Kidney epithelial cell (primary cell): ENCODE measurements around the gene MITF. TPM values are rescaled to one million over a fixed set of nuclear protein-coding genes. Genes with fewer than 3 reads are reported as not detected.

ENCODE experiments used
- DNase-seq: peaks from one replicate; pipeline ENCODE4 v3.0.0-alpha.2; 2010; ENCODE audit warnings: low read depth
- H3K27me3 ChIP-seq: 2 replicates; pipeline ENCODE4 v1.6.0; 2011; ENCODE audit warnings: low read length; ENCODE audit not compliant: control insufficient read depth, insufficient read depth
- H3K36me3 ChIP-seq: 2 replicates; pipeline ENCODE4 v1.5.1; 2011; ENCODE audit warnings: low read length; ENCODE audit not compliant: control insufficient read depth, insufficient read depth
- H3K4me3 ChIP-seq: 2 replicates; pipeline ENCODE4 v1.5.1; 2011; ENCODE audit warnings: low read depth, mild to moderate bottlenecking, control low read depth, low read length
- total RNA-seq: library from RNA; depleted of rRNA; stranded (reverse); fragments of >200 nt; gene quantifications from 2 replicates; pipeline ENCODE4 v1.2.3, GENCODE V29; 2015
- TF ChIP-seq, protein P1 (sequence below): IDR thresholded peaks from 2 replicates; pipeline ENCODE4 v1.5.1; 2011; ENCODE audit warnings: mild to moderate bottlenecking, moderate library complexity, low read length, control low read depth, inconsistent platforms; ENCODE audit not compliant: insufficient read depth, poor library complexity, severe bottlenecking

Gene MITF
- total RNA-seq, 1 donor from 2014 or later, result 5.8 TPM

DNA sequence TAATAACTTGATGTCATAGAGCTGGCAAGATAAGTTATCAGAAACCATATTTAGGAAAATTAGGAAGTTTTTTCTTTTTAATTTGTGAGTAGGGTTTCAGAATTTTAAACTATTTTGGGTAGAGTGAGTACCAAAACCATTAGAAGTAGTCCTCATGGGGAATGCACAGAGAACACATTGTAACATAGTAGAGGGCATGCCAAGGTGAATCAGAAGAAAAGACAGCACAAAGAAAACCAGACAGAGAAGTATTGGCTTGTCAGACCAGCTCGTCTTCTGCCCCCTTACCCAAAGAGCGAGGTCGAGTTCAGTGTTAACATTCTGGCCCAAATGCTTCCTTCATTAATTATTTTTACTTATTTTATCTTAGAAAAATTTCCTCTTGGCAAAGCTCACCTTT is 139.0 kb downstream of the MITF start:
- Histone ChIP-seq H3K27me3 (no peaks in the 10 kb centered on the region), H3K36me3 (no peaks in the 10 kb centered on the region), H3K4me3 (no peak overlapping the region)
- DNase-seq, result no peak
- TF ChIP-seq, protein P1, sequence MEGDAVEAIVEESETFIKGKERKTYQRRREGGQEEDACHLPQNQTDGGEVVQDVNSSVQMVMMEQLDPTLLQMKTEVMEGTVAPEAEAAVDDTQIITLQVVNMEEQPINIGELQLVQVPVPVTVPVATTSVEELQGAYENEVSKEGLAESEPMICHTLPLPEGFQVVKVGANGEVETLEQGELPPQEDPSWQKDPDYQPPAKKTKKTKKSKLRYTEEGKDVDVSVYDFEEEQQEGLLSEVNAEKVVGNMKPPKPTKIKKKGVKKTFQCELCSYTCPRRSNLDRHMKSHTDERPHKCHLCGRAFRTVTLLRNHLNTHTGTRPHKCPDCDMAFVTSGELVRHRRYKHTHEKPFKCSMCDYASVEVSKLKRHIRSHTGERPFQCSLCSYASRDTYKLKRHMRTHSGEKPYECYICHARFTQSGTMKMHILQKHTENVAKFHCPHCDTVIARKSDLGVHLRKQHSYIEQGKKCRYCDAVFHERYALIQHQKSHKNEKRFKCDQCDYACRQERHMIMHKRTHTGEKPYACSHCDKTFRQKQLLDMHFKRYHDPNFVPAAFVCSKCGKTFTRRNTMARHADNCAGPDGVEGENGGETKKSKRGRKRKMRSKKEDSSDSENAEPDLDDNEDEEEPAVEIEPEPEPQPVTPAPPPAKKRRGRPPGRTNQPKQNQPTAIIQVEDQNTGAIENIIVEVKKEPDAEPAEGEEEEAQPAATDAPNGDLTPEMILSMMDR, result no peak

GRCh38 chr3:69879051-69879450 is 139.8 kb downstream of the MITF start:
- Histone ChIP-seq H3K36me3 (no peaks in the 10 kb centered on the region), H3K4me3 (no peak overlapping the region), H3K27me3 (no peaks in the 10 kb centered on the region)
- TF ChIP-seq, protein P1, result no peak
- no peak for DNase-seq

GRCh38 chr3:69880069-69880640 is 140.9 kb downstream of the MITF start:
- TF ChIP-seq, protein P1, result no peak
- Histone ChIP-seq H3K36me3 (no peaks in the 10 kb centered on the region), H3K27me3 (no peaks in the 10 kb centered on the region), H3K4me3 (no peak overlapping the region)
- no peak for DNase-seq

GRCh38 chr3:69881051-69881450 is 141.8 kb downstream of the MITF start:
- Histone ChIP-seq H3K27me3 (no peaks in the 10 kb centered on the region), H3K4me3 (no peak overlapping the region), H3K36me3 (no peaks in the 10 kb centered on the region)
- no peak for DNase-seq
- TF ChIP-seq, protein P1, result no peak

- Histone ChIP-seq H3K36me3 (no peaks in the 10 kb centered on the region), H3K27me3 (no peaks in the 10 kb centered on the region), H3K4me3 (no peak overlapping the region)
- no peak for DNase-seq
- TF ChIP-seq, protein P1, result no peak
These were observed 142.6 kb downstream of the MITF start for GRCh38 chr3:69881756-69882428.

DNA sequence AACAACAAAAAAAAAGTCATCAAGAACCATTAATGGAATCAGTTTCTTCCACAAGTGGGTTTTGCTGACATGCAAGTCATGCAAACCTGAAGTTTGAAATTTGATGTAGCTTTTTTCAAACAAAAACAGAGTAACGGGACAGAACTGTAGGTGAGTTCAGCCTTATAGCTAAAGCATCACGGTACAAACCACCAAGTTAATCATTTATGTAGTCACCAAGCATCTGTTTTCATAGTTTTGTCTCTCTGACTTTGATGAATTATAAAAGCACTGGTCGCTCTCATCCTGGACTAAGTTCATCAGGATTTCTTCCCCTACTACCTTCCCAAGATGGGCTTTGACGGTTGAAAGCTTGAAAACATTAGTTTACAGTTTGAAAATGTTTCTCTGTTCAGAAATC is 143.3 kb downstream of the MITF start:
- TF ChIP-seq, protein P1, result no peak
- no peak overlapping the region for H3K4me3 ChIP-seq
- no peaks in the 10 kb centered on the region for H3K27me3 ChIP-seq
- no peaks in the 10 kb centered on the region for H3K36me3 ChIP-seq
- peak; percentile 28 for DNase-seq
